Epithelial cell of esophagus (primary cell): Measurements from ENCODE around the gene DENND1C.

Source experiments
- DNase-seq: peaks from one replicate; pipeline ENCODE4 v3.0.0; 2010; ENCODE audit warnings: low read depth
- H3K4me3 ChIP-seq: 2 replicates; pipeline ENCODE4 v1.5.1; 2011; ENCODE audit warnings: mild to moderate bottlenecking, low read length, control low read depth
- TF ChIP-seq, protein P1 (sequence below): IDR thresholded peaks from 2 replicates; pipeline ENCODE4 v1.5.1; 2011; ENCODE audit warnings: low read depth, mild to moderate bottlenecking, low read length, control low read depth, inconsistent platforms; ENCODE audit not compliant: insufficient read depth; ENCODE audit errors: missing control alignments

The DENND1C gene, protein sequence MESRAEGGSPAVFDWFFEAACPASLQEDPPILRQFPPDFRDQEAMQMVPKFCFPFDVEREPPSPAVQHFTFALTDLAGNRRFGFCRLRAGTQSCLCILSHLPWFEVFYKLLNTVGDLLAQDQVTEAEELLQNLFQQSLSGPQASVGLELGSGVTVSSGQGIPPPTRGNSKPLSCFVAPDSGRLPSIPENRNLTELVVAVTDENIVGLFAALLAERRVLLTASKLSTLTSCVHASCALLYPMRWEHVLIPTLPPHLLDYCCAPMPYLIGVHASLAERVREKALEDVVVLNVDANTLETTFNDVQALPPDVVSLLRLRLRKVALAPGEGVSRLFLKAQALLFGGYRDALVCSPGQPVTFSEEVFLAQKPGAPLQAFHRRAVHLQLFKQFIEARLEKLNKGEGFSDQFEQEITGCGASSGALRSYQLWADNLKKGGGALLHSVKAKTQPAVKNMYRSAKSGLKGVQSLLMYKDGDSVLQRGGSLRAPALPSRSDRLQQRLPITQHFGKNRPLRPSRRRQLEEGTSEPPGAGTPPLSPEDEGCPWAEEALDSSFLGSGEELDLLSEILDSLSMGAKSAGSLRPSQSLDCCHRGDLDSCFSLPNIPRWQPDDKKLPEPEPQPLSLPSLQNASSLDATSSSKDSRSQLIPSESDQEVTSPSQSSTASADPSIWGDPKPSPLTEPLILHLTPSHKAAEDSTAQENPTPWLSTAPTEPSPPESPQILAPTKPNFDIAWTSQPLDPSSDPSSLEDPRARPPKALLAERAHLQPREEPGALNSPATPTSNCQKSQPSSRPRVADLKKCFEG

DNA sequence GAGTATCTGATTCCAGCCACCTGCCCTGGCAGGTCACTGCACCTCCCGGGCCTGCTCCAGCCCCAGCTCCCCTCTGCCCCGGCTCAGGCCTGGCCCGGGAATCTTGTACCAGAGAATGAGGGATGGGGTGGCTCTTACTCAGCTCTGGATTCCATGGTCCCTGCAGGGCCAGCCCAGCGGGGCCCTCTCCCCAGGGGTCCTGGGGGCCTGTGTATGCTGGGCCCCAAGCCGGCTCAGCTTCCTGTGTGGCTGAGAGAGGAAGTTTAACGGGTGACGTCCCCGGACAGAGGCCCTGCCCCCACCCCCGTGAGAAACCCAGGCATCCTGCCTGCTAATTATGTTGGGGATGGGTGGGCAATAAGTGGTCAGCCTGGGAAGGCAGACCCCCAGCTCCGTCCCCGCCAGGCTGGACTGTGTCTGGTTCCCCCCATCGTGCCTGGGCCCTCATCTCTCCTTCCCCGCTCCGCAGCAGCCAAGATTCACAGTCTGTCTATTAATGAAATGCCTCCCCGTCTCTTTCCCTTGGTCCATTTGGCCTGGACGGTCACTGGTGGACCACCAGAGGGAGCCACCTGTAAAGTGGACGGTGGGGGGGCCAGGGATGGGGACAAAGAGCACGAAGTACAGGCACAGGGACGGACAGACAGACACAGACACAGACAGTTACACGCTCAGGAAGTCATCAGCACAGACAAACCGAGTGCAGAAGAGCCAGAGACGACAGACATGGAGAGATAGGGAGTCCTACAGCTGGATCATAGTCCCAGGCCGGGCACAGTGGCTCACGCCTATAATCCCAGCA lies at the start of gene DENND1C:
DENND1C (minus strand) TSS at position 247 of the 802 bp plus-strand sequence; CDS start at position 155, 92 bp downstream.
- TF ChIP-seq, protein P1, sequence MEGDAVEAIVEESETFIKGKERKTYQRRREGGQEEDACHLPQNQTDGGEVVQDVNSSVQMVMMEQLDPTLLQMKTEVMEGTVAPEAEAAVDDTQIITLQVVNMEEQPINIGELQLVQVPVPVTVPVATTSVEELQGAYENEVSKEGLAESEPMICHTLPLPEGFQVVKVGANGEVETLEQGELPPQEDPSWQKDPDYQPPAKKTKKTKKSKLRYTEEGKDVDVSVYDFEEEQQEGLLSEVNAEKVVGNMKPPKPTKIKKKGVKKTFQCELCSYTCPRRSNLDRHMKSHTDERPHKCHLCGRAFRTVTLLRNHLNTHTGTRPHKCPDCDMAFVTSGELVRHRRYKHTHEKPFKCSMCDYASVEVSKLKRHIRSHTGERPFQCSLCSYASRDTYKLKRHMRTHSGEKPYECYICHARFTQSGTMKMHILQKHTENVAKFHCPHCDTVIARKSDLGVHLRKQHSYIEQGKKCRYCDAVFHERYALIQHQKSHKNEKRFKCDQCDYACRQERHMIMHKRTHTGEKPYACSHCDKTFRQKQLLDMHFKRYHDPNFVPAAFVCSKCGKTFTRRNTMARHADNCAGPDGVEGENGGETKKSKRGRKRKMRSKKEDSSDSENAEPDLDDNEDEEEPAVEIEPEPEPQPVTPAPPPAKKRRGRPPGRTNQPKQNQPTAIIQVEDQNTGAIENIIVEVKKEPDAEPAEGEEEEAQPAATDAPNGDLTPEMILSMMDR = no peak
- no peak within 1 kb of the TSS for H3K4me3 ChIP-seq
- DNase-seq = no peak

DNA sequence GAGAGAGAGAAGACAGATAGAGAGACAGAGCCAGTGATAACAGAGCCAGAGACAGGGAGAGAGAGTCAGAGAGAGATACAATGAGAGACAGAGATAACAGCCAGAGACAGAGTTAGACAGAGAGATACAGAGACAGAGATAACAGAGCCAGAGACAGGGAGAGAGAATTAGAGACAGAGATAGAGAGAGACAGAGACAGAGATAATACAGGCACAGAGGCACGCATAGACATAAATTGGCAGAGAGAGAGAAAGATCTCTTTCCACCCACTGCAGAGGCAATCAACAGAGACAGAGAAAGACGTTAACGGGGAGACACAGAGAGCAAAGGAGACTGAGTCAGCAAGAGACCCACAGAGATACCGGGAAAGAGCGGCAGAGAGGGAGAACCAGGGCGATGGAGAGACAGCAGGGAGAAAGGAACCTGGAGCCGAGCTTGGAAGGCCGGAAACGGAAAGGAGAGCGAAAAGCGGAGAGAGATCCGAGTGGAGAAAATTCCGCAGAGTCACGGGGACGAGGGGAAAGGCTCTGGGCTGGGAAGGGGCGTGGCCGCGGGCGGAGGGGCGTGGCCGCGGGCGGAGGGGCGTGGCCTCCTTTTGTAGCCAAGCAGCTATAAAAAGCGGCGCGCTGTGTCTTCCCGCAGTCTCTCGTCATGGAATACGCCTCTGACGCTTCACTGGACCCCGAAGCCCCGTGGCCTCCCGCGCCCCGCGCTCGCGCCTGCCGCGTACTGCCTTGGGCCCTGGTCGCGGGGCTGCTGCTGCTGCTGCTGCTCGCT lies 49.0 kb upstream of the DENND1C start, which contains the start of gene TNFSF9:
TNFSF9 (plus strand) TSS at position 641 of the 777 bp plus-strand sequence; CDS start at position 652, 11 bp downstream.
- TF ChIP-seq, protein P1 = no peak
- DNase-seq = peak; percentile 87
- H3K4me3 ChIP-seq = peak within 1 kb of the TSS; percentile 93

GRCh38 chr19:6529937-6530385 lies 48.4 kb upstream of the DENND1C start:
- TF ChIP-seq, protein P1 = no peak
- H3K4me3 ChIP-seq = peak overlapping the region; percentile 93

DNA sequence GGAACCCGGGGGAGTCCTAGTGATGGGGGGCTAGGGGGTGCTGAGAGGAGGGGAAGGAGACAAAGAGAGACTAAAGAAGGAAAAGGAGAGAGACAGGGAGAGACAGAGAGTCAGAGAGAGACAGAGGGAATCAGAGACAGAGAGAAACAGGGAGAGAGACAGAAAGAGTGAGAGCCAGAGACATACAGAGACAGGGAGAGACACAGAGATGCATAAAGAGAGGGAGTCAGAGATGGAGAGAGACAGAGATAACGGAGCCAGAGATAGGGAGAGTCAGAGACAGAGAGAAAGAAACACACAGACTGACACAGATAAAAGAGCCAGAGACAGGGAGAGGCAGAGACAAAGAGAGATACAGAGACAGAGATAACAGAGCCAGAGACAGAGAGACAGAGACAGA lies 47.8 kb upstream of the DENND1C start:
- no peak for DNase-seq
- TF ChIP-seq, protein P1 = no peak
- no peak overlapping the region for H3K4me3 ChIP-seq

More at GRCh38 chr19:6529937-6530385, 48.4 kb upstream of the DENND1C start:
- DNase-seq = no peak

GRCh38 chr19:6528544-6529121 lies 47.0 kb upstream of the DENND1C start:
- no peak overlapping the region for H3K4me3 ChIP-seq
- no peak for DNase-seq
- TF ChIP-seq, protein P1 = no peak
